Measurements from ENCODE around the gene NSUN2.

Gene NSUN2

DNA sequence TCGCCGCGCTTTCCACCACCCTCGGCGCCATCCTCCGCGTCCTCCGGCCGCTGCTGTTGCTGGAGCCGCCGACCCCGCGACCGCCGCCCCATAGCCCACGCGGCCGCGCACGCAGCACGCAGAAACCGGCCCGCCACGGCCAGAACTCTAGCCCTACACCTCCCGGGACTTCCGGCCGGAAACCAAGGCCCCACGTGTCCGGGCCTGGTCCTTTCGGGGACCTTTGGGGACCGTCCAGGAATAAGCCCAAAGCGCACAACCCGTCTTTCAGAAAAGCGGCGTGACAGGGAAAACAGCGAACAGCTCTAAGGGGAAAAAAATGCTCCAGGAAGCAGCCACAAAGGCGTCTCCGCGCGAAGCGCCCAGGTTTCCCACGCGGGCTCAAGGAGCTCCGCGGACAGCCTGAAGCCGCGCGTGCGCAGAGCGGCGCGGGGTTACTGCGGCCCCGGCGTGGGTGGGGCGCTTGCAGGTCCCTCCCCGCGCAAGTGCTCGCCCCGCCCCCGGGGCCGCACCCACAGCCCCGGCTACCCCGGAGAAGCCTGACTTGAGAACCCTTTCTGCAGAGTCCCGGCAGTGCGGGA lies at the start of gene NSUN2, which contains the start of gene SRD5A1:
Gene NSUN2, minus strand, starts transcription at position 157 of the 581 bp plus-strand sequence. Its CDS starts 65 bp downstream, at position 92.
Gene SRD5A1, plus strand, starts transcription at position 553 of the 581 bp plus-strand sequence. CDS start 137 bp downstream, outside the sequence.
- H3K27me3 ChIP-seq (ENCODE audit: control insufficient read depth, insufficient read depth, low read length), result no peaks in the 10 kb centered on the region
- H3K27ac ChIP-seq (ENCODE audit: low read depth, low read length), result peak within 1 kb of the TSS; percentile 69
- H3K4me1 ChIP-seq (ENCODE audit: control insufficient read depth, insufficient read depth, low read length), result peaks cover 15% of the 10 kb centered on the region; the same call in 1 of the 2 replicates
- peak within 1 kb of the TSS; percentile 89 for H3K4me3 ChIP-seq (ENCODE audit: low read depth, low read length)
- peaks cover 36% of the 10 kb centered on the region for H3K36me3 ChIP-seq (ENCODE audit: control insufficient read depth, insufficient read depth, low read length)
- H3K9me3 ChIP-seq (ENCODE audit: control insufficient read depth, insufficient read depth, low read length), result no peaks in the 10 kb centered on the region
- H3K9ac ChIP-seq (ENCODE audit: low read depth, low read length), result peak within 1 kb of the TSS; percentile 95

DNA sequence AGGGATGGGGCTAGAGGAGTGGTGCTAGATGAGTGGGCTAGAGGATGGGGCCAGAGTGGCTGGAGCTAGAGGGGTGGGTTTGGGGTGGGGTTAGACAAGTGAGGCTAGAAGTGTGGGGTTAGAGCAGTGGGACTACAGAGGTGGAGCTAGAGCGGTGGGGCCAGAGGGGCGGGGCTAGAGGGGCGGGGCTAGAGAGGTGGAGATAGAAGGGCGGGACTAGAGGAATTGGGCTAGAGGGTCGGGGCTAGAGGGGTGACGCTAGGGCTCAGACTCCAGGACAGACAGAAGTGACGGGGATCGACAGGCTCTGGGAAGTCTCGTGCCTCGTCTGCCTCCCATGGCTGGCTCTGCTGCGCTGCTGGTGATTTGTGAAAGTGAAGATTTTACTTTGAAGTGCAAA lies 49.4 kb upstream of the NSUN2 start:
- H3K27ac ChIP-seq (ENCODE audit: low read depth, low read length), result no peak overlapping the region
- H3K9me3 ChIP-seq (ENCODE audit: control insufficient read depth, insufficient read depth, low read length), result no peaks in the 10 kb centered on the region
- H3K4me3 ChIP-seq (ENCODE audit: low read depth, low read length), result no peak overlapping the region
- H3K36me3 ChIP-seq (ENCODE audit: control insufficient read depth, insufficient read depth, low read length), result no peaks in the 10 kb centered on the region
- H3K27me3 ChIP-seq (ENCODE audit: control insufficient read depth, insufficient read depth, low read length), result peaks cover under 1% of the 10 kb centered on the region
- H3K9ac ChIP-seq (ENCODE audit: low read depth, low read length), result no peak overlapping the region
- no peaks in the 10 kb centered on the region for H3K4me1 ChIP-seq (ENCODE audit: control insufficient read depth, insufficient read depth, low read length)

DNA sequence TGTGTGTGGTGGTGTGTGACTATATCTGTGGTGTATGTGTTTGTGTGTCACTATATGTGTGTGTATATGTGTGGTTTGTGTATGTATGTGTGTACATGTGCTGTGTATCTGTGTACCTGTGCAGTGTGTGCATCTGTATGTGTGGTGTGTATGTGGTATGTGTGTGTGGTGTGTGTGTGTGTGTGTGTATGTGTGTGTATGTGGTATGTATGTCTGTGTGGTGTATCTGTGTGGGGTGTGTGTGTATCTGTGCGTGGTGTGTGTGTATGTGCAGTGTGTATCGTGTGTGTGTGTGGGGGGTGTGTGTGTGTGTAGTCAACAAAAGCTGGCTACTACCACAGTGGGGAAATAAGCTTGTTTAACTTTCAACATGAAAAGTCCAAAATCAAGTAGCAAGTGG lies 48.8 kb upstream of the NSUN2 start:
- H3K9me3 ChIP-seq (ENCODE audit: control insufficient read depth, insufficient read depth, low read length), result no peaks in the 10 kb centered on the region
- H3K4me1 ChIP-seq (ENCODE audit: control insufficient read depth, insufficient read depth, low read length), result no peaks in the 10 kb centered on the region
- no peaks in the 10 kb centered on the region for H3K36me3 ChIP-seq (ENCODE audit: control insufficient read depth, insufficient read depth, low read length)
- H3K27me3 ChIP-seq (ENCODE audit: control insufficient read depth, insufficient read depth, low read length), result no peaks in the 10 kb centered on the region; the same call in 1 of the 2 replicates
- H3K4me3 ChIP-seq (ENCODE audit: low read depth, low read length), result no peak overlapping the region
- no peak overlapping the region for H3K27ac ChIP-seq (ENCODE audit: low read depth, low read length)
- H3K9ac ChIP-seq (ENCODE audit: low read depth, low read length), result no peak overlapping the region

DNA sequence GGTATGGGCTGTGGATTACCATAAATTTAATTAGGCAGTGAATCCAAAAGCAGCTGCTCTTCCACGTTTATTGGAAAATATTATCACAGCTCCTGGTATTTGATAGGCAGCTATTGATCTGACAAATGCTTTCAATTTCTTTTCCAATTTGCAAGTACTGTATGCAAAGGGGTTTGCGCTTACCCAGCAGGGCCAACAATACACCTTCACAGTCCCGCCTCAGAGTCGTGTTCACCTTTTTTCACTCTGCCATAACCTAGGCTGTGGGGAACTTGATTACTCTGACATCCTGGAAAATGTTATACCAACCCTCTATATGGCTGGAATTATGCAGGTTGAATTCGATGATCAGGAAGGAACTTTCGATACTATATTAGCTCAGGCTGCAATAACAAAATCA lies 48.1 kb upstream of the NSUN2 start:
- Histone ChIP-seq H3K9ac (ENCODE audit: low read depth, low read length) (no peak overlapping the region), H3K4me3 (ENCODE audit: low read depth, low read length) (no peak overlapping the region), H3K4me1 (ENCODE audit: control insufficient read depth, insufficient read depth, low read length) (no peaks in the 10 kb centered on the region), H3K9me3 (ENCODE audit: control insufficient read depth, insufficient read depth, low read length) (no peaks in the 10 kb centered on the region), H3K36me3 (ENCODE audit: control insufficient read depth, insufficient read depth, low read length) (no peaks in the 10 kb centered on the region), H3K27me3 (ENCODE audit: control insufficient read depth, insufficient read depth, low read length) (no peaks in the 10 kb centered on the region; the same call in 1 of the 2 replicates), H3K27ac (ENCODE audit: low read depth, low read length) (no peak overlapping the region)

DNA sequence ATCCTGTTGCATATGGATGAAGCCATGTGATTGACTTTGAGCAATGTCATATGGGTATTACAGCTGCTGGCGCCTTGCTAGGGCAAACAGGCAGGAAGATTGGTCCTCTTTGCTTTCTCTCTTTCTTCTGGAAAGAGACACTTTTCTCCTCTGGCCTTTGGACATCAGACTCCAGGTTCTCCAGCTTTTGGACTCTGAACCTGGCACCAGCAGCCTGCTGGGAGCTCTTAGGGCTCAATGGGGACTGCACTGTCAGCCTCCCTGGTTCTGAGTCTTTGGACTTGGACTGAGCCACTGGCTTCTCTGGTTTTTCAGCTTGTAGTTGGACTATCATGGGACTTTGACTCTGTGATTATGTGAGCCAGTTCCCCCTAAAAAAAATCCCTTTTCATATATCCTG lies 45.5 kb upstream of the NSUN2 start:
- Histone ChIP-seq H3K36me3 (ENCODE audit: control insufficient read depth, insufficient read depth, low read length) (no peaks in the 10 kb centered on the region), H3K27me3 (ENCODE audit: control insufficient read depth, insufficient read depth, low read length) (no peaks in the 10 kb centered on the region), H3K9me3 (ENCODE audit: control insufficient read depth, insufficient read depth, low read length) (peaks cover 5% of the 10 kb centered on the region; the same call in 1 of the 2 replicates), H3K4me3 (ENCODE audit: low read depth, low read length) (no peak overlapping the region), H3K4me1 (ENCODE audit: control insufficient read depth, insufficient read depth, low read length) (no peaks in the 10 kb centered on the region), H3K27ac (ENCODE audit: low read depth, low read length) (no peak overlapping the region), H3K9ac (ENCODE audit: low read depth, low read length) (no peak overlapping the region)

DNA sequence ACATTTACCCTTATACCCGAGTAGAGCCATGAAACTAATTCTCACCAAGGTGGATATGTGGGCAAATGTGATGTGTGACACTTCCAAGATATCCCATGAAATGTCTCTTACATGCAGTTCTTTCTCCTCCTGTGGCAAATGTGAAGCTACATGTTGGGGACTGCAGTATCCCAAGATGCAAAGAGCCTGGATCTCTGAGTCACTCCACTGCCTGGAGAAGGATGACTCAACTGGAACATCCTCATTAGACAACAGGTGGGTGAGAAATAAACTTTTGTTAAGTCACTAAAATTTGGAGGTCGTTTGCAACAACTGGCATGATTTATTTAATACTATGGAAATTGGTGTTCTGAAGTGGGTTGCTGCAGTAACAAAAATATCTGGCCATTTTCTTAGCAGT lies 43.9 kb upstream of the NSUN2 start:
- Histone ChIP-seq H3K27ac (ENCODE audit: low read depth, low read length) (no peak overlapping the region), H3K9me3 (ENCODE audit: control insufficient read depth, insufficient read depth, low read length) (peaks cover 8% of the 10 kb centered on the region; the same call in 1 of the 2 replicates), H3K9ac (ENCODE audit: low read depth, low read length) (no peak overlapping the region), H3K27me3 (ENCODE audit: control insufficient read depth, insufficient read depth, low read length) (no peaks in the 10 kb centered on the region), H3K36me3 (ENCODE audit: control insufficient read depth, insufficient read depth, low read length) (no peaks in the 10 kb centered on the region), H3K4me1 (ENCODE audit: control insufficient read depth, insufficient read depth, low read length) (no peaks in the 10 kb centered on the region), H3K4me3 (ENCODE audit: low read depth, low read length) (no peak overlapping the region)

DNA sequence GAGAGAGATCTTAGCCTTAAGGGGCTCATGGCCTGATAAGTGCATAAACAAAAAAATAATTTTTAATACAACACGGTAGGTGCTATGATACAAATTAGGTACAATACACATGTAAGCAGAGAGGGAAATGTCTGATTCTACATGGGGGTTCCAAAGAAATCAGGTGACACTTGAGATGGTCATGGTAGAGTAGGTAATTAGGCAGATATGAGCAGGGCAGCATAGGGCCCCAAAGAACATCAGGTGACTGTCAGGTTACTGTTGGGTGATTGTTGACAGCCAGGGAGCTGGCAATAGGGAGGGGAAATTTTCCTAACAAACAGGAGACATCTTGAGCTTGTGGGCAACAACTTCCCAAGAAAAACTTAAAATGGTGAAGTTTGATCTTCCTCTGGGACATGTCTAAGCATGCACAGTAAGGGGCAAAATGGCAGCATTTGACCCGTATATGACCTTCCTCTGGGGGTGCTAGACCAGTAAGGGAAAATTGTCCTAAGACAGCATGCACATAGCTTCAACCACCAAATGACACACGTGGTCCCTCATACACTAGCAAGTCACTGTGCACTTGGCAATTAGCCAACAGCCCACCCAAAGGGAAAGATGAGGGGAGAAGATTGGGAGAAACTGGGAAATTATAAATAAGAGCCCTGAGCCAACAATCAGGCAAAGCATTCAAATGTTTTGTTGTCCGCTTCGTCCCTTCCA lies 43.1 kb upstream of the NSUN2 start:
- Histone ChIP-seq H3K27ac (ENCODE audit: low read depth, low read length) (no peak overlapping the region), H3K4me1 (ENCODE audit: control insufficient read depth, insufficient read depth, low read length) (no peaks in the 10 kb centered on the region), H3K9ac (ENCODE audit: low read depth, low read length) (no peak overlapping the region), H3K36me3 (ENCODE audit: control insufficient read depth, insufficient read depth, low read length) (no peaks in the 10 kb centered on the region), H3K9me3 (ENCODE audit: control insufficient read depth, insufficient read depth, low read length) (peaks cover 8% of the 10 kb centered on the region; the same call in 1 of the 2 replicates), H3K4me3 (ENCODE audit: low read depth, low read length) (no peak overlapping the region), H3K27me3 (ENCODE audit: control insufficient read depth, insufficient read depth, low read length) (no peaks in the 10 kb centered on the region)

DNA sequence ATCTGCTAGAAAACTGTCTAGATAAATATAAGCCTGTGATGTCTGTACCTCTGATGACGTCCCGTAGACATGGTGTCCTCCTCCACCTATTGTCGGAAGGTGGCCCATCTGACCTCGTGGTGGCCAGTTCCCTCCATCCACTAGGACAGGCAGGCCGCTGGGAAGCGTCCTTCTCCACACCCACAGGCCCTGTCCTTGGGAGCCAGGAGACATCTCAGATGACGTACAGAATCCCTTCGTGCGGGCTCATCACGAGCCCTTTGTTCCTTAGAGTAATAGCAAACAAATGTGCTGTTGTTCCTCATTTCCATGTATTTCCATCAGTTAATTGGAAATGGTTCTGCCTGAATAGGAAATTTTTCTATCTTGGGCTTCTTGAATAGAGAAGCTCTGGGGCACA lies 42.0 kb upstream of the NSUN2 start:
- Histone ChIP-seq H3K9me3 (ENCODE audit: control insufficient read depth, insufficient read depth, low read length) (peaks cover 8% of the 10 kb centered on the region; the same call in 1 of the 2 replicates), H3K27me3 (ENCODE audit: control insufficient read depth, insufficient read depth, low read length) (no peaks in the 10 kb centered on the region), H3K36me3 (ENCODE audit: control insufficient read depth, insufficient read depth, low read length) (no peaks in the 10 kb centered on the region), H3K4me3 (ENCODE audit: low read depth, low read length) (no peak overlapping the region), H3K27ac (ENCODE audit: low read depth, low read length) (no peak overlapping the region), H3K4me1 (ENCODE audit: control insufficient read depth, insufficient read depth, low read length) (no peaks in the 10 kb centered on the region), H3K9ac (ENCODE audit: low read depth, low read length) (no peak overlapping the region)

DNA sequence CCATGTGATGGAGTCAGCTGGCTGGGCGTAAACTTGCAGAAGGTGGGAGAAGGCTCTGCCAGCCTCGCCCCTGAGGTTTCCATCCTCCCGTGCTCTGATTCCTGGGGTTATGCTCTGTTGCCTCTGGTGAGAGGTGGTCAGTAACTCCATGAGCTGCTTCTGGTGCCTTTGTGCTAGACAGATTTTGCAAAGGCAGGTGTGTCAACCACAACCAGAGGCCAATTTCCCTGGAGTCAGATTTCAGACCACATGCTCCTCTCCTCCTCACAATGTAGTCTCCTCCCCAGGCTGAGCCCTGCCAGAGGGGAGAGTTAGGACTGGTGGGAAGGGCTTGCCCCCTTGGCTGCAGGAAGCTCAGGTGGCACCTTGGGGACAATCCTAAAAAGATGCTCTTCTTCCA lies 41.6 kb upstream of the NSUN2 start:
- H3K4me1 ChIP-seq (ENCODE audit: control insufficient read depth, insufficient read depth, low read length), result no peaks in the 10 kb centered on the region
- H3K9me3 ChIP-seq (ENCODE audit: control insufficient read depth, insufficient read depth, low read length), result peaks cover 8% of the 10 kb centered on the region; the same call in 1 of the 2 replicates
- no peak overlapping the region for H3K27ac ChIP-seq (ENCODE audit: low read depth, low read length)
- H3K36me3 ChIP-seq (ENCODE audit: control insufficient read depth, insufficient read depth, low read length), result no peaks in the 10 kb centered on the region
- no peak overlapping the region for H3K9ac ChIP-seq (ENCODE audit: low read depth, low read length)
- no peak overlapping the region for H3K4me3 ChIP-seq (ENCODE audit: low read depth, low read length)
- H3K27me3 ChIP-seq (ENCODE audit: control insufficient read depth, insufficient read depth, low read length), result no peaks in the 10 kb centered on the region

DNA sequence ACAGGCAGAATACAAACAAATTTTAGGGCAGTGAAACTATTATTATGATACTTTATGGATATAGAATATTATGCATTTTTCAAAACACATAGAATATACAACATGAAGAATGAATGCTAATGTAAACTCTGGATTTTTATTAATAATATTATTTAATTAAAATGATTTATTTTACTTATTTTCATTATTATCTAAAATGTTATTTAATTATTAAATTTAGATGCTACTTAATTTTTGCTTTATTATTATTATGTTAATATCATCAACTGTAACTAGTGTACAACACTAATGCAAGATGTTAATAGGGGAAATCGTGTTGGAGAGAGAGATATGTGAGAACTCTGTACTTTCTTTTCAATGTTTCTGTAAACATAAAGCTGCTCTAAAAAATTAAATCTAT lies 41.1 kb upstream of the NSUN2 start:
- no peaks in the 10 kb centered on the region for H3K4me1 ChIP-seq (ENCODE audit: control insufficient read depth, insufficient read depth, low read length)
- no peak overlapping the region for H3K9ac ChIP-seq (ENCODE audit: low read depth, low read length)
- no peak overlapping the region for H3K27ac ChIP-seq (ENCODE audit: low read depth, low read length)
- no peak overlapping the region for H3K4me3 ChIP-seq (ENCODE audit: low read depth, low read length)
- H3K27me3 ChIP-seq (ENCODE audit: control insufficient read depth, insufficient read depth, low read length), result no peaks in the 10 kb centered on the region
- no peaks in the 10 kb centered on the region for H3K36me3 ChIP-seq (ENCODE audit: control insufficient read depth, insufficient read depth, low read length)
- peaks cover 8% of the 10 kb centered on the region; the same call in 1 of the 2 replicates for H3K9me3 ChIP-seq (ENCODE audit: control insufficient read depth, insufficient read depth, low read length)

DNA sequence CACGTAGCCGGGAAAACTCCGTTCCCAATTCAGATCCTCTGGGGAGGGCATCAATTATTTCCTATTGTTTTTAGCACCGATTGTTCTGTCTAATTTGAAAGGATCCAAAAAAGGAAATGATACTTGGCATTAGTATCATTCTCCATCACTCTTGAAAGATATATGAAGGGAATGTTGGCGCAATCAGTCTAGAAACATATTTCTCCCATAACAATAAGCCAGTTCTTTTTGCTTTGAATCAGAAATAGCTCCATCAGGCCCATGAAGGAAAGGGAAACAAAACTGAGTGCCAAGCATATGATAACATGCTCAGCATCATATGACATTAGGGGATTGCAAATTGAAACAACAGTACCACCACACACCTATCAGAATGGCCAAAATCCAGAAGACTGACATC lies 40.2 kb upstream of the NSUN2 start:
- Histone ChIP-seq H3K27me3 (ENCODE audit: control insufficient read depth, insufficient read depth, low read length) (no peaks in the 10 kb centered on the region), H3K36me3 (ENCODE audit: control insufficient read depth, insufficient read depth, low read length) (no peaks in the 10 kb centered on the region), H3K4me3 (ENCODE audit: low read depth, low read length) (no peak overlapping the region), H3K9me3 (ENCODE audit: control insufficient read depth, insufficient read depth, low read length) (peaks cover 8% of the 10 kb centered on the region; the same call in 1 of the 2 replicates), H3K27ac (ENCODE audit: low read depth, low read length) (no peak overlapping the region), H3K4me1 (ENCODE audit: control insufficient read depth, insufficient read depth, low read length) (no peaks in the 10 kb centered on the region), H3K9ac (ENCODE audit: low read depth, low read length) (no peak overlapping the region)
